GM21390 (cell line): ENCODE data around the gene RUFY4.
"Not testable (repeated sequence)": the region's sequence is repeated elsewhere in the genome, so short reads cannot be mapped to it uniquely, and the experiment has no call there.

Experiments
- ATAC-seq: cut with Tn5 transposase; IDR thresholded peaks from one replicate; pipeline ENCODE4 v1.9.1; 2021; ENCODE audit not compliant: unreplicated experiment

Gene RUFY4

GRCh38 chr2:218082586-218083351 is 13.7 kb downstream of the RUFY4 start:
- no peak for ATAC-seq

GRCh38 chr2:218083352-218083676 is 14.3 kb downstream of the RUFY4 start:
- ATAC-seq = no peak

GRCh38 chr2:218086478-218086877 is 17.4 kb downstream of the RUFY4 start:
- ATAC-seq = no peak

GRCh38 chr2:218089259-218089658 is 20.2 kb downstream of the RUFY4 start:
- ATAC-seq = no peak

- no peak for ATAC-seq
These were observed 22.7 kb downstream of the RUFY4 start for GRCh38 chr2:218091746-218092145.

GRCh38 chr2:218093879-218094278 is 24.8 kb downstream of the RUFY4 start:
- ATAC-seq = no peak

- no peak for ATAC-seq
These were observed 26.8 kb downstream of the RUFY4 start for GRCh38 chr2:218095853-218096252.

GRCh38 chr2:218097975-218098374 is 28.9 kb downstream of the RUFY4 start:
- no peak for ATAC-seq

GRCh38 chr2:218108834-218109233 is 39.8 kb downstream of the RUFY4 start:
- ATAC-seq = not testable (repeated sequence)

GRCh38 chr2:218121789-218122188 is 52.7 kb downstream of the RUFY4 start:
- ATAC-seq = not testable (repeated sequence)

GRCh38 chr2:218122286-218122685 is 53.2 kb downstream of the RUFY4 start:
- not testable (repeated sequence) for ATAC-seq

GRCh38 chr2:218123986-218124385 is 54.9 kb downstream of the RUFY4 start:
- no peak for ATAC-seq

GRCh38 chr2:218125095-218125494 is 56.0 kb downstream of the RUFY4 start:
- no peak for ATAC-seq

GRCh38 chr2:218125626-218126080 is 56.6 kb downstream of the RUFY4 start, which contains the start of gene CXCR2:
Gene CXCR2 (plus strand): TSS chr2:218126028. CDS start chr2:218134802, 8,774 bp downstream.
- ATAC-seq = no peak

- no peak for ATAC-seq
These were observed 58.9 kb downstream of the RUFY4 start for GRCh38 chr2:218127929-218128455.

- no peak for ATAC-seq
These were observed 59.9 kb downstream of the RUFY4 start for GRCh38 chr2:218128781-218129457.

GRCh38 chr2:218129458-218130135 is 60.5 kb downstream of the RUFY4 start:
- ATAC-seq = no peak

- no peak for ATAC-seq
These were observed 61.3 kb downstream of the RUFY4 start for GRCh38 chr2:218130377-218130776.

GRCh38 chr2:218130822-218131221 is 61.8 kb downstream of the RUFY4 start:
- ATAC-seq = no peak

- no peak for ATAC-seq
These were observed 68.5 kb downstream of the RUFY4 start for GRCh38 chr2:218137514-218137913.

GRCh38 chr2:218138047-218138446 is 69.0 kb downstream of the RUFY4 start:
- no peak for ATAC-seq
